Breast epithelium (tissue), 3 donors: ENCODE results near the gene AMY2A.
"Not testable (repeated sequence)": the region's sequence is repeated elsewhere in the genome, so short reads cannot be mapped to it uniquely, and the experiment has no call there.

Experiments used
- POLR2AphosphoS5 ChIP-seq, 3 donors: sonication (generic); formaldehyde crosslinking; IDR thresholded peaks; one replicate each; pipeline ENCODE4 v1.6.1; 2017; ENCODE audit warnings: antibody characterized with exemption in 3 of 3
- TF ChIP-seq, protein P1 (sequence below), 3 donors: fragments of 450-650 bp; IDR thresholded peaks; one replicate each; pipeline ENCODE4 v1.5.1; 2016 to 2017; ENCODE audit warnings: antibody characterized with exemption in 3 of 3, mild to moderate bottlenecking in 3 of 3, moderate library complexity in 3 of 3

DNA sequence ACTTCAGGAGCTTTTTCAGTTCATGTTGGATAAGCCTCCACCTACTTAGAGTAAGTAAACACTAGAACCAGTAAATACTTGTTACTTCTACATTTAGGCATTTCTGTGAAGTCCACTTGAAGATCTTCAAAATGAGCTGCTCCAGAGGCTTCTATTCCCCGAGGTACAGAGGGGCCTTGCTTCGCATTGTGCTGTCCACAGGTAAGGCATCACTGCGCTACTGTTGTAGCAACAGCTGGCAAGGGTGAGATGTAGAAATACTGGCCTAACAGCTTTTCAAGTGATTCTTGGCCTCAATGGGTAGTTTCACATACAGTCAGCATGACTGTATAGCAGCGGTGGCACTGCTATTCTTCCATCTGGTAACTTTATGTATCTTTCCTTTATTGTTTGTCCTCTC, 33.7 kb downstream of the AMY2A start:
- not testable (repeated sequence) for TF ChIP-seq POLR2AphosphoS5 (IDR thresholded peaks at IDR 0.05)
- TF ChIP-seq, protein P1, sequence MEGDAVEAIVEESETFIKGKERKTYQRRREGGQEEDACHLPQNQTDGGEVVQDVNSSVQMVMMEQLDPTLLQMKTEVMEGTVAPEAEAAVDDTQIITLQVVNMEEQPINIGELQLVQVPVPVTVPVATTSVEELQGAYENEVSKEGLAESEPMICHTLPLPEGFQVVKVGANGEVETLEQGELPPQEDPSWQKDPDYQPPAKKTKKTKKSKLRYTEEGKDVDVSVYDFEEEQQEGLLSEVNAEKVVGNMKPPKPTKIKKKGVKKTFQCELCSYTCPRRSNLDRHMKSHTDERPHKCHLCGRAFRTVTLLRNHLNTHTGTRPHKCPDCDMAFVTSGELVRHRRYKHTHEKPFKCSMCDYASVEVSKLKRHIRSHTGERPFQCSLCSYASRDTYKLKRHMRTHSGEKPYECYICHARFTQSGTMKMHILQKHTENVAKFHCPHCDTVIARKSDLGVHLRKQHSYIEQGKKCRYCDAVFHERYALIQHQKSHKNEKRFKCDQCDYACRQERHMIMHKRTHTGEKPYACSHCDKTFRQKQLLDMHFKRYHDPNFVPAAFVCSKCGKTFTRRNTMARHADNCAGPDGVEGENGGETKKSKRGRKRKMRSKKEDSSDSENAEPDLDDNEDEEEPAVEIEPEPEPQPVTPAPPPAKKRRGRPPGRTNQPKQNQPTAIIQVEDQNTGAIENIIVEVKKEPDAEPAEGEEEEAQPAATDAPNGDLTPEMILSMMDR (IDR thresholded peaks at IDR 0.05), result not testable (repeated sequence)
